Measurements from ENCODE around the gene ZNF10. TPM values are rescaled to one million over a fixed set of nuclear protein-coding genes. Genes with fewer than 3 reads are reported as not detected.

Gene ZNF10
- 10 to 100 TPM in 4 of 5 experiments, 1 to 10 TPM in 1; 5.2 to 35.0 (median 29.2) TPM for total RNA-seq
- 10 to 100 TPM; 13.7 to 14.5 TPM for polyA plus RNA-seq
- total RNA-seq, result 62.6 reads per million, percentile 76 among the genes with 10 or more reads in this experiment

DNA sequence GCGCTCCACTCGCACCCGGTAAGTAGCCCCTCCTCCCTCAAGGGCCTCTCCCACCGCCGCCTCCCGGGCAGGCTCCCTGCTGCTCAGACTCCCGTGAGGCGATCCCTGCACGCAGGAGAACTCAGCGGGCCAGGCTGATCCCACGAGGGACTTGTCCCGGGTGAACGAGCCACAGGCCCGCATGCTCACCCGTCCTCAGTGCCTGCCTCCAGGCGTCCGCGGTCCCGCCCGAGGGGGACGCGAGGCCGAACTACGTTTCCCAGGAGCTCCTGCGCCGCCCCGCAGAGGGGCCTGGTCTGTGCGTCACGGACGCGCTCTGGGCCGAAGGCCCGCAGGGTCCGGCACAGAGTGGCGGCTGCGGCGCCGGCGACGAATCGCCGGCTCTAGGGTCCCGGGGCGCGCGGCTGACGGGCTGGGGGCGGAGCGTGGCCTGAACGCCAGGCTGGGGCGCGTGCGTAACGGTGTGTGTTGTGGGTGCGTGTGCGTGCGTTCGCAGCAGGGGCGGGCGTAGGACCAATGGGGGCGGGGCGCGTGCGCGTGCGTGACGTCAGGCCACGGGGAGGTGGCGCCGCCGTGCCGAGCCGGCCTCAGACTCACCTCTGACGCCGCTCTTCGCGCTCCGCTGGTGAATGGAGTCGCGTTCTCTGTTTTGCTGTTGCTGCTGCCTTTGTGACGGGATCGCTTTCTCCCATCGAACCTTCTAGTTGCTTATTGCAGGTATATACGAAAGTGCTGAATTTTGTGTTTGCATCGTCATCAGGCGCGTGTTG is at the start of gene ZNF10, which contains the start of gene ZNF891:
Gene ZNF10 (plus strand): TSS at position 590 of the 770 bp plus-strand sequence. CDS start 13,866 bp downstream, outside the sequence.
Gene ZNF891 (minus strand): TSS at position 237 of the 770 bp plus-strand sequence. CDS start 8,356 bp downstream, outside the sequence.
- H3K9me3 Mint-ChIP-seq, result peaks cover 14 to 100% (median 60%) of the 10 kb centered on the region in 11 donors
- peak within 1 kb of the TSS; percentile 90 to 99 (median 94) for H3K4me3 Mint-ChIP-seq
- peak; percentile 93 for ATAC-seq

DNA sequence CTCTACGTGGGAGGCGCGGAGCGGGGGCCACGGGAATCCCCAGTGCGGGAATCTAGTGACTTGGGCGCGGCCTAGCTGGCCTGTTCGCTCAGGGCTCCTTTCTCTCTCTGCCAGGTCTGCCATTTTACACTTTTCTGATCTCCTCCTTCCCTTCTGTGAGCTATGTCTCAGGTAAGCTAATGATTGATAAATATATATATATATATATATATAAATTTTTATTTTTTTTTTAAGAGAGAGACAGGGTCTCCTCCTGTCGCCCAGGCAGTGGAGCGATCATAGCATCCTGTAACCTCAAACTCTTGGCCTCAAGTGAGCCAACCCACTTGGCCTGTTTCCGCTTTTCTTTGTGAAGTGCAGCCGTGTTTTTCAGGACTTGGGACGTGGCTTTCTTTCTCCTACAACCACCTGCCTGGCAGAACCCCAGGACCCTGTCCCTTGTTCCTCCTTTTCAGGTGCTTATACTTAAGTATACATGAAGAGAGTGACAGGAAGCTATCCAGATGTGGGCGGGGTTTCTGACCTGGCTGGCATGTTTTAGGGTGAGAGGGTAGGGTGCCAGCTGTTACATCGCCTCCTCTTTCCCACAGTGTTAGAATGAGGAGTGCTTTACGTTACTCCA is 49.2 kb upstream of the ZNF10 start:
- Mint-ChIP-seq H3K27ac (peak overlapping the region in 1 of 9 donors; percentile 41), H3K36me3 (peaks cover 28 to 70% (median 52%) of the 10 kb centered on the region in 5 donors), H3K9me3 (peaks cover 14 to 76% (median 41%) of the 10 kb centered on the region in 11 donors), H3K27me3 (no peaks in the 10 kb centered on the region), H3K4me3 (no peak overlapping the region), H3K4me1 (peaks cover 0 to 22% (median 10%) of the 10 kb centered on the region in 7 donors)
- CTCF ChIA-PET, result interaction anchor here (0.7 to 1.5 kb wide), 2 partner anchors 100 kb away, joined by 3 to 4 read pairs; partner anchors contain the start of gene ZNF268
- DNase-seq (peak in 1 of 9 donors; percentile 9), ATAC-seq (peak; percentile 47)
- peak overlapping the region; percentile 94 for H3K4me3 ChIP-seq (ENCODE audit: low read length)
- peaks cover 6 to 75% (median 35%) of the 10 kb centered on the region in 3 experiments for H3K9me3 ChIP-seq (ENCODE audit: control insufficient read depth in 2 of 3, low read length in 3 of 3)
- H3K4me1 ChIP-seq (ENCODE audit: control insufficient read depth in 2 of 2, insufficient read depth in 2 of 2, low read length in 2 of 2), result peaks cover 7 to 11% of the 10 kb centered on the region in 2 donors
- H3K27ac ChIP-seq (ENCODE audit: low read depth, low read length), result peak overlapping the region; percentile 100
- no peaks in the 10 kb centered on the region for H3K27me3 ChIP-seq (ENCODE audit: control insufficient read depth in 2 of 2, insufficient read depth in 2 of 2, low read length in 2 of 2)
- POLR2A ChIA-PET, result interaction anchor here (1.3 to 3.1 kb wide), 3 partner anchors 49 to 100 kb away, joined by 7 to 26 read pairs (median 23); partner anchors contain the start of genes ZNF10, ZNF26, ZNF268 and ZNF891
- intact Hi-C loops (cut with micrococcal nuclease), result no loop called here
- peaks cover 11 to 48% (median 27%) of the 10 kb centered on the region in 3 experiments for H3K36me3 ChIP-seq (ENCODE audit: control insufficient read depth in 2 of 3, insufficient read depth in 3 of 3, low read length in 3 of 3)

More for the DNA sequence above, at the start of gene ZNF10, which contains the start of gene ZNF891:
- intact Hi-C loops (cut with micrococcal nuclease), result loop anchor here (1.0 to 5.0 kb wide), 11 partner anchors 50 to 368 kb away; partner anchors contain the start of genes CHFR (in 2 of the 2), ZNF140 (in 2 of the 2), ZNF26 (in 2 of the 2) and ZNF268 (in 2 of the 2)
- DNase-seq, result peak; percentile 96 to 99 (median 98)
- H3K4me1 Mint-ChIP-seq, result peaks cover 15 to 51% (median 27%) of the 10 kb centered on the region in 7 donors
- Histone ChIP-seq H3K27me3 (ENCODE audit: control insufficient read depth in 2 of 2, insufficient read depth in 2 of 2, low read length in 2 of 2) (no peaks in the 10 kb centered on the region), H3K36me3 (ENCODE audit: control insufficient read depth in 2 of 3, insufficient read depth in 3 of 3, low read length in 3 of 3) (peaks cover 3 to 48% (median 3%) of the 10 kb centered on the region in 3 experiments), H3K27ac (ENCODE audit: low read depth, low read length) (peak within 1 kb of the TSS; percentile 98), H3K4me3 (ENCODE audit: low read length) (peak within 1 kb of the TSS; percentile 62), H3K4me1 (ENCODE audit: control insufficient read depth in 2 of 2, insufficient read depth in 2 of 2, low read length in 2 of 2) (peaks cover 0 to 7% of the 10 kb centered on the region in 2 donors), H3K9me3 (ENCODE audit: control insufficient read depth in 2 of 3, low read length in 3 of 3) (peaks cover 5 to 68% (median 14%) of the 10 kb centered on the region in 3 experiments)
- ChIA-PET POLR2A (interaction anchor here (0.6 to 3.4 kb wide), 10 partner anchors 10 to 355 kb away, joined by 3 to 23 read pairs (median 4); partner anchors contain the start of genes ZNF140, ZNF26 and ZNF84), CTCF (no interaction called here)
- H3K36me3 Mint-ChIP-seq, result peaks cover 22 to 68% (median 65%) of the 10 kb centered on the region in 5 donors
- H3K27me3 Mint-ChIP-seq, result no peaks in the 10 kb centered on the region
- H3K27ac Mint-ChIP-seq, result peak within 1 kb of the TSS; percentile 97 to 100 (median 99)

DNA sequence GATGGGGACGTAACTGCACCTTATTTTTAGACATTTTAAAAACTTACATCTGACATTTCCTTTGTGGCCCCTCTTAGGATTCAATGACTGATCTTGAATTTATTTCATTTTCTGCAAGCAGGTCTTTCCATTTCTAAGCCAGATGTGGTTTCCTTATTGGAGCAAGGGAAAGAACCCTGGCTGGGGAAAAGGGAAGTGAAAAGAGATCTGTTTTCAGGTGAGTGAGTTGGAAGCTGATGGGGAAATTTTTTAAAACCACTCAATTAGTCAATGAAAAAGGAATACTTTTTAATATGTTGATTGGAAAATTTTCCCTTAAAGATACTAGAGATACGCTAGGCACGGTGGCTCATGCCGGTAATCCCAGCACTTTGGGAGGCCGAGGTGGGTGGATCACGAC is 47.1 kb upstream of the ZNF10 start:
- peaks cover 7 to 11% of the 10 kb centered on the region in 2 donors for H3K4me1 ChIP-seq (ENCODE audit: control insufficient read depth in 2 of 2, insufficient read depth in 2 of 2, low read length in 2 of 2)
- H3K4me3 ChIP-seq (ENCODE audit: low read length), result no peak overlapping the region
- H3K27ac ChIP-seq (ENCODE audit: low read depth, low read length), result no peak overlapping the region
- no peaks in the 10 kb centered on the region for H3K27me3 ChIP-seq (ENCODE audit: control insufficient read depth in 2 of 2, insufficient read depth in 2 of 2, low read length in 2 of 2)
- DNase-seq (no peak), ATAC-seq (no peak)
- intact Hi-C loops (cut with micrococcal nuclease), result no loop called here
- Mint-ChIP-seq H3K4me1 (peaks cover 0 to 24% (median 10%) of the 10 kb centered on the region in 7 donors), H3K27me3 (no peaks in the 10 kb centered on the region), H3K4me3 (peak overlapping the region in 1 of 10 donors; percentile 16), H3K36me3 (peaks cover 32 to 72% (median 66%) of the 10 kb centered on the region in 5 donors), H3K27ac (no peak overlapping the region), H3K9me3 (peaks cover 4 to 76% (median 38%) of the 10 kb centered on the region in 11 donors)
- peaks cover 11 to 69% (median 37%) of the 10 kb centered on the region in 3 experiments for H3K36me3 ChIP-seq (ENCODE audit: control insufficient read depth in 2 of 3, insufficient read depth in 3 of 3, low read length in 3 of 3)
- CTCF ChIA-PET, result no interaction called here
- POLR2A ChIA-PET, result interaction anchor here (0.7 kb wide), 1 partner anchor 174 kb away, joined by 3 read pairs; no protein-coding TSS in a partner anchor
- peaks cover 6 to 75% (median 30%) of the 10 kb centered on the region in 3 experiments for H3K9me3 ChIP-seq (ENCODE audit: control insufficient read depth in 2 of 3, low read length in 3 of 3)

DNA sequence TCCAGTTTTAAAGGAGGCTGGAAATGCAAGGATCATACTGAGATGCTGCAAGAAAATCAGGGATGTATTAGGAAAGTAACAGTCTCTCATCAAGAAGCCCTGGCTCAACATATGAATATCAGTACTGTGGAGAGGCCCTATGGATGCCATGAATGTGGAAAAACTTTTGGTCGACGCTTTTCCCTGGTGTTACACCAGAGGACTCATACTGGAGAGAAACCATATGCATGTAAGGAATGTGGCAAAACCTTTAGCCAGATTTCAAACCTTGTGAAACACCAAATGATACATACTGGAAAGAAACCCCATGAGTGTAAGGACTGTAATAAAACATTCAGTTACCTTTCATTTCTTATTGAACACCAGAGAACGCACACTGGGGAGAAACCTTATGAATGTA is 24.8 kb upstream of the ZNF10 start:
- peaks cover 26 to 68% (median 30%) of the 10 kb centered on the region in 3 experiments for H3K36me3 ChIP-seq (ENCODE audit: control insufficient read depth in 2 of 3, insufficient read depth in 3 of 3, low read length in 3 of 3)
- H3K4me3 Mint-ChIP-seq, result peak overlapping the region in 1 of 10 donors; percentile 9
- no peaks in the 10 kb centered on the region for H3K27me3 Mint-ChIP-seq
- no peak for ATAC-seq
- peak overlapping the region; percentile 6 for H3K4me3 ChIP-seq (ENCODE audit: low read length)
- H3K27ac ChIP-seq (ENCODE audit: low read depth, low read length), result no peak overlapping the region
- H3K36me3 Mint-ChIP-seq, result peaks cover 36 to 87% (median 79%) of the 10 kb centered on the region in 5 donors
- no peak for DNase-seq
- no peaks in the 10 kb centered on the region for H3K27me3 ChIP-seq (ENCODE audit: control insufficient read depth in 2 of 2, insufficient read depth in 2 of 2, low read length in 2 of 2)
- peaks cover 8 to 100% (median 87%) of the 10 kb centered on the region in 11 donors for H3K9me3 Mint-ChIP-seq
- no peaks in the 10 kb centered on the region for H3K4me1 ChIP-seq (ENCODE audit: control insufficient read depth in 2 of 2, insufficient read depth in 2 of 2, low read length in 2 of 2)
- CTCF ChIA-PET, result no interaction called here
- H3K27ac Mint-ChIP-seq, result no peak overlapping the region
- intact Hi-C loops (cut with micrococcal nuclease), result no loop called here
- POLR2A ChIA-PET, result interaction anchor here (1.2 kb wide), 1 partner anchor 95 kb away, joined by 3 read pairs; no protein-coding TSS in a partner anchor
- H3K9me3 ChIP-seq (ENCODE audit: control insufficient read depth in 2 of 3, low read length in 3 of 3), result peaks cover 54 to 96% (median 60%) of the 10 kb centered on the region in 3 experiments
- H3K4me1 Mint-ChIP-seq, result peaks cover 0 to under 1% (median 0%) of the 10 kb centered on the region in 7 donors

DNA sequence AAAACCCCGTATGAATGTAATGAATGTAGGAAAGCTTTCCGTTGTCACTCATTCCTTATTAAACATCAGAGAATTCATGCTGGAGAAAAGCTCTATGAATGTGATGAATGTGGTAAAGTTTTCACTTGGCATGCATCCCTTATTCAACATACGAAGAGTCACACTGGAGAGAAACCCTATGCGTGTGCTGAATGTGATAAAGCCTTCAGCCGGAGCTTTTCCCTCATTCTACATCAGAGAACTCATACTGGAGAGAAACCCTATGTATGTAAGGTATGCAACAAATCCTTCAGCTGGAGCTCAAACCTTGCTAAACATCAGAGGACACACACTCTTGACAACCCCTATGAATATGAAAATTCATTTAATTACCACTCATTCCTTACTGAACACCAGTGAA is 24.2 kb upstream of the ZNF10 start:
- H3K9me3 Mint-ChIP-seq, result peaks cover 7 to 100% (median 86%) of the 10 kb centered on the region in 11 donors
- Histone ChIP-seq H3K27ac (ENCODE audit: low read depth, low read length) (no peak overlapping the region), H3K36me3 (ENCODE audit: control insufficient read depth in 2 of 3, insufficient read depth in 3 of 3, low read length in 3 of 3) (peaks cover 26 to 62% (median 26%) of the 10 kb centered on the region in 3 experiments), H3K27me3 (ENCODE audit: control insufficient read depth in 2 of 2, insufficient read depth in 2 of 2, low read length in 2 of 2) (no peaks in the 10 kb centered on the region), H3K4me1 (ENCODE audit: control insufficient read depth in 2 of 2, insufficient read depth in 2 of 2, low read length in 2 of 2) (no peaks in the 10 kb centered on the region), H3K4me3 (ENCODE audit: low read length) (no peak overlapping the region), H3K9me3 (ENCODE audit: control insufficient read depth in 2 of 3, low read length in 3 of 3) (peaks cover 54 to 96% (median 58%) of the 10 kb centered on the region in 3 experiments)
- CTCF ChIA-PET, result no interaction called here
- intact Hi-C loops (cut with micrococcal nuclease), result no loop called here
- H3K36me3 Mint-ChIP-seq, result peaks cover 31 to 81% (median 74%) of the 10 kb centered on the region in 5 donors
- no peaks in the 10 kb centered on the region for H3K4me1 Mint-ChIP-seq
- POLR2A ChIA-PET, result interaction anchor here (1.2 kb wide), 1 partner anchor 94 kb away, joined by 3 read pairs; no protein-coding TSS in a partner anchor
- ATAC-seq (no peak), DNase-seq (no peak)
- no peaks in the 10 kb centered on the region for H3K27me3 Mint-ChIP-seq
- no peak overlapping the region for H3K4me3 Mint-ChIP-seq
- H3K27ac Mint-ChIP-seq, result no peak overlapping the region

DNA sequence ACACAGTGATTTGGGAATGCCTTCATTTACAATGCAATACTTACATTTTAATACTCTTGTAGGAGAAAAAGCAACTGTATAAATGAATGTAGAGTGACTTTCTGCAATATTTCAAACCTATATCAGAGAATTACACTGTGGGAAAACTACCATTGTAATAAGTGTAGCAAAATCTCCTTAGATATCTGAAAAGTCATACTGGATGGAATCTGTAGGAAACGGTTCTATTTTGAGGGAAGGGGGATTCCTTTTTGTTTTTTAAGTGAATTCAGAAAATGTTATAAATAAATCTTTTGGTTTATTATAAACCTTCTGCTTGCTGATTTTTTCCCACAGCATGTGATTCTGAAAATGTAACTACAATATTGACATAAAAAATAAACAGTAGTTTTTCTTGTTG is 23.3 kb upstream of the ZNF10 start:
- intact Hi-C loops (cut with micrococcal nuclease), result no loop called here
- Mint-ChIP-seq H3K27ac (no peak overlapping the region), H3K9me3 (peaks cover 4 to 100% (median 83%) of the 10 kb centered on the region in 11 donors), H3K27me3 (no peaks in the 10 kb centered on the region), H3K4me3 (no peak overlapping the region), H3K4me1 (no peaks in the 10 kb centered on the region), H3K36me3 (peaks cover 28 to 75% (median 68%) of the 10 kb centered on the region in 5 donors)
- POLR2A ChIA-PET, result interaction anchor here (1.2 kb wide), 1 partner anchor 94 kb away, joined by 3 read pairs; no protein-coding TSS in a partner anchor
- no peak for ATAC-seq
- Histone ChIP-seq H3K36me3 (ENCODE audit: control insufficient read depth in 2 of 3, insufficient read depth in 3 of 3, low read length in 3 of 3) (peaks cover 18 to 53% (median 21%) of the 10 kb centered on the region in 3 experiments), H3K9me3 (ENCODE audit: control insufficient read depth in 2 of 3, low read length in 3 of 3) (peaks cover 48 to 93% (median 55%) of the 10 kb centered on the region in 3 experiments), H3K27ac (ENCODE audit: low read depth, low read length) (no peak overlapping the region), H3K4me1 (ENCODE audit: control insufficient read depth in 2 of 2, insufficient read depth in 2 of 2, low read length in 2 of 2) (no peaks in the 10 kb centered on the region), H3K4me3 (ENCODE audit: low read length) (no peak overlapping the region), H3K27me3 (ENCODE audit: control insufficient read depth in 2 of 2, insufficient read depth in 2 of 2, low read length in 2 of 2) (no peaks in the 10 kb centered on the region)
- DNase-seq, result no peak
- CTCF ChIA-PET, result no interaction called here
